GM23338 (cell line): ENCODE measurements around the gene MAN1C1. TPM values are rescaled to one million over a fixed set of nuclear protein-coding genes. Genes with fewer than 3 reads are reported as not detected.

ENCODE experiments used
- ATAC-seq: fragments of 200-7000 bp; cut with Tn5 transposase; 3 replicates; pipeline ENCODE4 v1.9.1; 2020
- DNase-seq: peaks from one replicate; pipeline ENCODE4 v3.0.0-alpha.2; 2015; ENCODE audit warnings: low spot score
- H2AFZ ChIP-seq: fragments of 200-600 bp; sonication (generic); 2 replicates; pipeline ENCODE4 v1.8.0; 2016; ENCODE audit warnings: antibody characterized with exemption, mild to moderate bottlenecking, moderate library complexity
- H3F3A ChIP-seq: fragments of 200-600 bp; sonication (generic); replicated peaks from 2 replicates; pipeline ENCODE4 v1.8.0; 2017; ENCODE audit warnings: antibody characterized with exemption, mixed run types, low read depth
- H3K27ac ChIP-seq: fragments of 200-600 bp; sonication (generic); 2 replicates; pipeline ENCODE4 v1.6.1; 2016; ENCODE audit warnings: low read depth
- H3K27me3 ChIP-seq: fragments of 200-600 bp; sonication (generic); 2 replicates; pipeline ENCODE4 v1.8.0; 2016; ENCODE audit warnings: mild to moderate bottlenecking, mixed run types, moderate library complexity; ENCODE audit not compliant: insufficient read depth
- H3K36me3 ChIP-seq: fragments of 200-600 bp; sonication (generic); 2 replicates; pipeline ENCODE4 v1.8.0; 2016; ENCODE audit warnings: mild to moderate bottlenecking; ENCODE audit not compliant: insufficient read depth
- H3K4me1 ChIP-seq: fragments of 200-600 bp; sonication (generic); 2 replicates; pipeline ENCODE4 v1.8.0; 2016; ENCODE audit warnings: mild to moderate bottlenecking, moderate library complexity; ENCODE audit not compliant: insufficient read depth
- H3K4me2 ChIP-seq: fragments of 200-600 bp; sonication (generic); 2 replicates; pipeline ENCODE4 v1.7.1; 2017; ENCODE audit warnings: mixed run types
- H3K4me3 ChIP-seq: fragments of 200-600 bp; sonication (generic); 2 replicates; pipeline ENCODE4 v1.6.1; 2016; ENCODE audit warnings: mixed run types
- H3K79me2 ChIP-seq: fragments of 200-600 bp; sonication (generic); replicated peaks from 2 replicates; pipeline ENCODE4 v1.8.0; 2017; ENCODE audit warnings: mild to moderate bottlenecking; ENCODE audit not compliant: insufficient read depth
- H3K9me2 ChIP-seq: fragments of 200-600 bp; sonication (generic); 2 replicates; pipeline ENCODE4 v1.8.0; 2017; ENCODE audit not compliant: insufficient read depth
- H4K20me1 ChIP-seq: fragments of 200-600 bp; sonication (generic); replicated peaks from 2 replicates; pipeline ENCODE4 v1.8.0; 2017; ENCODE audit warnings: mild to moderate bottlenecking; ENCODE audit not compliant: insufficient read depth
- H3K27ac Mint-ChIP-seq: 2 replicates; pipeline ENCODE4 v1.8.0; 2020; ENCODE audit warnings: inconsistent platforms, mild to moderate bottlenecking, moderate library complexity, mixed read lengths
- H3K27me3 Mint-ChIP-seq: 3 replicates; pipeline ENCODE4 v1.8.0; 2022; ENCODE audit warnings: low read depth, mild to moderate bottlenecking, moderate library complexity, mixed read lengths, inconsistent platforms; ENCODE audit not compliant: insufficient read depth, poor library complexity
- H3K36me3 Mint-ChIP-seq: 3 replicates; pipeline ENCODE4 v1.8.0; 2021; ENCODE audit warnings: low read depth, mild to moderate bottlenecking, inconsistent platforms, moderate library complexity, mixed read lengths
- H3K4me1 Mint-ChIP-seq: 3 replicates; pipeline ENCODE4 v1.8.0; 2020; ENCODE audit warnings: mild to moderate bottlenecking, inconsistent platforms, mixed read lengths
- H3K4me3 Mint-ChIP-seq: 3 replicates; pipeline ENCODE4 v1.8.0; 2021; ENCODE audit warnings: moderate library complexity, mild to moderate bottlenecking, inconsistent platforms, mixed read lengths
- H3K9me3 Mint-ChIP-seq: 3 replicates; pipeline ENCODE4 v1.8.0; 2020; ENCODE audit warnings: moderate library complexity, mild to moderate bottlenecking, inconsistent platforms, mixed read lengths
- CTCF ChIP-seq, 2 experiments: fragments of 200-600 bp in 1 of 2; sonication (generic) in 1 of 2; conservative IDR thresholded peaks; 2 replicates each; pipeline versions ENCODE4 v1.5.1 to v1.6.1; 2016 to 2017; ENCODE audit warnings: antibody characterized with exemption in 2 of 2, low read depth in 2 of 2, mild to moderate bottlenecking in 2 of 2, moderate library complexity in 1 of 2
- ETS1 ChIP-seq: IDR thresholded peaks from 2 replicates; pipeline ENCODE4 v1.6.1; 2016; ENCODE audit warnings: antibody characterized with exemption
- EZH2 ChIP-seq: fragments of 200-600 bp; sonication (generic); IDR thresholded peaks from one replicate; pipeline ENCODE4 v1.8.0; 2017; ENCODE audit warnings: antibody characterized with exemption, mild to moderate bottlenecking, low read depth; ENCODE audit not compliant: unreplicated experiment
- JUNB ChIP-seq: IDR thresholded peaks from one replicate; pipeline ENCODE4 v1.6.1; 2016; ENCODE audit warnings: antibody characterized with exemption; ENCODE audit not compliant: unreplicated experiment
- NANOG ChIP-seq: IDR thresholded peaks from 2 replicates; pipeline ENCODE4 v1.6.1; 2016; ENCODE audit warnings: antibody characterized with exemption, borderline replicate concordance
- REST ChIP-seq: IDR thresholded peaks from one replicate; pipeline ENCODE4 v1.6.1; 2018; ENCODE audit warnings: antibody characterized with exemption; ENCODE audit not compliant: unreplicated experiment
- ZNF331 ChIP-seq: fragments of 250-450 bp; sonication (Bioruptor Pico); IDR thresholded peaks from 2 replicates; pipeline ENCODE4 v1.5.0; 2020; ENCODE audit warnings: low read depth, mild to moderate bottlenecking, moderate library complexity
- ZNF462 ChIP-seq: fragments of 250-450 bp; sonication (Bioruptor Pico); IDR thresholded peaks from 2 replicates; pipeline ENCODE4 v1.5.0; 2020; ENCODE audit warnings: mild to moderate bottlenecking, moderate library complexity
- polyA plus RNA-seq: library from polyadenylated mRNA; unstranded; fragments of >200 nt; fragmentation: Nextera tagmentation; extraction: Ambion mirVana; gene quantifications from 2 replicates; pipeline ENCODE4 v1.2.1, GENCODE V29; 2016
- total RNA-seq: library from RNA; depleted of rRNA; stranded (reverse); fragments of >200 nt; shearing (Covaris generic); gene quantifications from 2 replicates; pipeline ENCODE4 v1.2.3, GENCODE V29; 2014

MAN1C1 gene
- total and polyA plus RNA-seq, 2 experiments from 2014 or later: 5.4 to 13.6 TPM

- no peaks in the 10 kb centered on the region for H3K36me3 ChIP-seq
- no peak overlapping the region for H3K4me3 Mint-ChIP-seq
- H3K27ac ChIP-seq: no peak overlapping the region
- H3F3A ChIP-seq: no peaks in the 10 kb centered on the region
- H3K9me3 Mint-ChIP-seq: peaks cover 3% of the 10 kb centered on the region; the same call in 1 of the 3 replicates
- peaks cover 10% of the 10 kb centered on the region for H3K4me1 ChIP-seq
- DNase-seq (peak; percentile 39), ATAC-seq (peak; percentile 12; the same call in 2 of the 3 replicates)
- no peaks in the 10 kb centered on the region for H4K20me1 ChIP-seq
- no peaks in the 10 kb centered on the region for H3K36me3 Mint-ChIP-seq
- no peak overlapping the region for H3K27ac Mint-ChIP-seq
- no peak overlapping the region for H3K4me2 ChIP-seq
- H2AFZ ChIP-seq: no peak overlapping the region
- peaks cover 36% of the 10 kb centered on the region for H3K4me1 Mint-ChIP-seq
- peaks cover 8% of the 10 kb centered on the region for H3K27me3 Mint-ChIP-seq
- H3K27me3 ChIP-seq: no peaks in the 10 kb centered on the region
- no peaks in the 10 kb centered on the region; the same call in 1 of the 2 replicates for H3K79me2 ChIP-seq
- H3K9me2 ChIP-seq: no peaks in the 10 kb centered on the region; the same call in 1 of the 2 replicates
- TF ChIP-seq ZNF462 (CRISPR knock-in tag): no peak
- no peak for TF ChIP-seq ZNF331 (CRISPR knock-in tag)
- no peak for TF ChIP-seq JUNB
- no peak for TF ChIP-seq EZH2
- TF ChIP-seq CTCF (conservative IDR thresholded peaks at IDR 0.05; ENCODE audit: low read depth in 2 of 2): peak; percentile 36 to 44
- TF ChIP-seq REST: no peak
- no peak for TF ChIP-seq NANOG
- TF ChIP-seq ETS1: no peak
- no peak overlapping the region for H3K4me3 ChIP-seq
These were observed 108.9 kb downstream of the MAN1C1 start for GRCh38 chr1:25725482-25725881.
